GM19351 (cell line): ENCODE measurements around the gene EDC4.
"Not testable (repeated sequence)": the region's sequence is repeated elsewhere in the genome, so short reads cannot be mapped to it uniquely, and the experiment has no call there.

Source experiments
- ATAC-seq: cut with Tn5 transposase; IDR thresholded peaks from one replicate; pipeline ENCODE4 v1.9.1; 2021; ENCODE audit warnings: mild to moderate bottlenecking, moderate library complexity; ENCODE audit not compliant: unreplicated experiment

Gene EDC4

GRCh38 chr16:67897231-67897630, 24.4 kb downstream of the EDC4 start:
- no peak for ATAC-seq

GRCh38 chr16:67901734-67902133, 28.9 kb downstream of the EDC4 start:
- ATAC-seq, result no peak

- no peak for ATAC-seq
These were observed 30.0 kb downstream of the EDC4 start for GRCh38 chr16:67902831-67903230.

GRCh38 chr16:67907397-67908180, 34.7 kb downstream of the EDC4 start:
- no peak for ATAC-seq

GRCh38 chr16:67909056-67909742, 36.3 kb downstream of the EDC4 start:
- ATAC-seq, result no peak

- no peak for ATAC-seq
These were observed 37.3 kb downstream of the EDC4 start for GRCh38 chr16:67910158-67910557.

- no peak for ATAC-seq
These were observed 42.1 kb downstream of the EDC4 start for GRCh38 chr16:67914758-67915495.

- not testable (repeated sequence) for ATAC-seq
These were observed 42.6 kb downstream of the EDC4 start for GRCh38 chr16:67915496-67915769.

GRCh38 chr16:67915831-67916723, 43.2 kb downstream of the EDC4 start:
- no peak for ATAC-seq

GRCh38 chr16:67917140-67917851, 44.4 kb downstream of the EDC4 start:
- no peak for ATAC-seq

- ATAC-seq, result no peak
These were observed 45.0 kb downstream of the EDC4 start for GRCh38 chr16:67917852-67918236.

GRCh38 chr16:67919622-67920221, 46.9 kb downstream of the EDC4 start:
- ATAC-seq, result no peak

GRCh38 chr16:67922221-67922620, 49.4 kb downstream of the EDC4 start:
- no peak for ATAC-seq

GRCh38 chr16:67922740-67923139, 49.9 kb downstream of the EDC4 start:
- no peak for ATAC-seq

GRCh38 chr16:67923414-67924116, 50.7 kb downstream of the EDC4 start:
- ATAC-seq, result no peak

GRCh38 chr16:67924140-67924906, 51.5 kb downstream of the EDC4 start:
- no peak for ATAC-seq

- no peak for ATAC-seq
These were observed 53.4 kb downstream of the EDC4 start for GRCh38 chr16:67926181-67926750.
